Measurements from ENCODE around the gene MYH7B.

- TF ChIP-seq EZH2 (IDR thresholded peaks at IDR 0.05), result no peak
- TF ChIP-seq FOXP2 (optimal IDR thresholded peaks at IDR 0.05; ENCODE audit: control extremely low read depth, extremely low read length, insufficient read depth), result no peak
These were observed 382 bp downstream of the MYH7B start for GRCh38 chr20:34956041-34956458.
